ENCODE measurements around the gene GLYR1. TPM values are rescaled to one million over a fixed set of nuclear protein-coding genes. Genes with fewer than 3 reads are reported as not detected.
"Not testable (repeated sequence)": the region's sequence is repeated elsewhere in the genome, so short reads cannot be mapped to it uniquely, and the experiment has no call there.

Gene GLYR1
- total RNA-seq, 1 experiment from 2014 or later = 111 TPM

- intact Hi-C loops (cut with micrococcal nuclease; ENCODE audit: unreplicated experiment) = no loop called here
- Histone ChIP-seq H3K36me3 (ENCODE audit: control insufficient read depth, insufficient read depth, low read length) (no peaks in the 10 kb centered on the region), H3K27ac (ENCODE audit: low read length) (no peak overlapping the region), H3K4me1 (ENCODE audit: control insufficient read depth, insufficient read depth, low read length) (peaks cover 8% of the 10 kb centered on the region; the same call in 1 of the 2 replicates), H3K4me3 (ENCODE audit: low read depth in 2 of 2, low read length in 2 of 2) (no peak overlapping the region), H3K27me3 (ENCODE audit: control insufficient read depth, insufficient read depth, low read length) (no peaks in the 10 kb centered on the region), H3K9me3 (ENCODE audit: control insufficient read depth, insufficient read depth, low read depth, low read length) (no peaks in the 10 kb centered on the region)
- ChIA-PET POLR2A (no interaction called here), CTCF (no interaction called here)
- DNase-seq (ENCODE audit: low read depth, low spot score) (no peak), ATAC-seq (no peak)
- no TSS peak for BruUV-seq (replicated peaks)
- in situ Hi-C loops (cut with HindIII; ENCODE audit: low pct_unique_long_range_greater_than_20kb, low sequenced_read_pairs) = no loop called here
- TF ChIP-seq TCF7L2 (IDR thresholded peaks at IDR 0.05; ENCODE audit: low read depth, low read length) (no peak), POLR2AphosphoS5 (IDR thresholded peaks at IDR 0.05; ENCODE audit: low read depth, low read length) (no peak), SIN3A (IDR thresholded peaks at IDR 0.05; ENCODE audit: borderline replicate concordance, insufficient read depth, low read depth, low read length) (no peak), REST (IDR thresholded peaks at IDR 0.05; ENCODE audit: insufficient read depth in 1 of 2, low read depth in 2 of 2, low read length in 1 of 2) (no peak)
- TF ChIP-seq, protein P1, sequence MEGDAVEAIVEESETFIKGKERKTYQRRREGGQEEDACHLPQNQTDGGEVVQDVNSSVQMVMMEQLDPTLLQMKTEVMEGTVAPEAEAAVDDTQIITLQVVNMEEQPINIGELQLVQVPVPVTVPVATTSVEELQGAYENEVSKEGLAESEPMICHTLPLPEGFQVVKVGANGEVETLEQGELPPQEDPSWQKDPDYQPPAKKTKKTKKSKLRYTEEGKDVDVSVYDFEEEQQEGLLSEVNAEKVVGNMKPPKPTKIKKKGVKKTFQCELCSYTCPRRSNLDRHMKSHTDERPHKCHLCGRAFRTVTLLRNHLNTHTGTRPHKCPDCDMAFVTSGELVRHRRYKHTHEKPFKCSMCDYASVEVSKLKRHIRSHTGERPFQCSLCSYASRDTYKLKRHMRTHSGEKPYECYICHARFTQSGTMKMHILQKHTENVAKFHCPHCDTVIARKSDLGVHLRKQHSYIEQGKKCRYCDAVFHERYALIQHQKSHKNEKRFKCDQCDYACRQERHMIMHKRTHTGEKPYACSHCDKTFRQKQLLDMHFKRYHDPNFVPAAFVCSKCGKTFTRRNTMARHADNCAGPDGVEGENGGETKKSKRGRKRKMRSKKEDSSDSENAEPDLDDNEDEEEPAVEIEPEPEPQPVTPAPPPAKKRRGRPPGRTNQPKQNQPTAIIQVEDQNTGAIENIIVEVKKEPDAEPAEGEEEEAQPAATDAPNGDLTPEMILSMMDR (IDR thresholded peaks at IDR 0.05) = no peak
Observed at GRCh38 chr16:4787068-4787467, 60.0 kb downstream of the GLYR1 start.

GRCh38 chr16:4785758-4786433 lies 61.2 kb downstream of the GLYR1 start:
- H3K4me1 ChIP-seq (ENCODE audit: control insufficient read depth, insufficient read depth, low read length) = peaks cover 8% of the 10 kb centered on the region; the same call in 1 of the 2 replicates
- DNase-seq (ENCODE audit: low read depth, low spot score) = no peak
- intact Hi-C loops (cut with micrococcal nuclease; ENCODE audit: unreplicated experiment) = no loop called here
- BruUV-seq (replicated peaks) = no TSS peak
- no peak overlapping the region for H3K4me3 ChIP-seq (ENCODE audit: low read depth in 2 of 2, low read length in 2 of 2)
- POLR2A ChIA-PET = no interaction called here
- CTCF ChIA-PET = no interaction called here
- TF ChIP-seq TCF7L2 (IDR thresholded peaks at IDR 0.05; ENCODE audit: low read depth, low read length) (no peak), REST (IDR thresholded peaks at IDR 0.05; ENCODE audit: insufficient read depth in 1 of 2, low read depth in 2 of 2, low read length in 1 of 2) (no peak), SIN3A (IDR thresholded peaks at IDR 0.05; ENCODE audit: borderline replicate concordance, insufficient read depth, low read depth, low read length) (no peak), POLR2AphosphoS5 (IDR thresholded peaks at IDR 0.05; ENCODE audit: low read depth, low read length) (no peak)
- TF ChIP-seq, protein P1 (IDR thresholded peaks at IDR 0.05) = no peak
- H3K27me3 ChIP-seq (ENCODE audit: control insufficient read depth, insufficient read depth, low read length) = no peaks in the 10 kb centered on the region
- no peaks in the 10 kb centered on the region for H3K36me3 ChIP-seq (ENCODE audit: control insufficient read depth, insufficient read depth, low read length)
- no peaks in the 10 kb centered on the region for H3K9me3 ChIP-seq (ENCODE audit: control insufficient read depth, insufficient read depth, low read depth, low read length)
- in situ Hi-C loops (cut with HindIII; ENCODE audit: low pct_unique_long_range_greater_than_20kb, low sequenced_read_pairs) = no loop called here
- no peak overlapping the region for H3K27ac ChIP-seq (ENCODE audit: low read length)
- ATAC-seq = no peak

DNA sequence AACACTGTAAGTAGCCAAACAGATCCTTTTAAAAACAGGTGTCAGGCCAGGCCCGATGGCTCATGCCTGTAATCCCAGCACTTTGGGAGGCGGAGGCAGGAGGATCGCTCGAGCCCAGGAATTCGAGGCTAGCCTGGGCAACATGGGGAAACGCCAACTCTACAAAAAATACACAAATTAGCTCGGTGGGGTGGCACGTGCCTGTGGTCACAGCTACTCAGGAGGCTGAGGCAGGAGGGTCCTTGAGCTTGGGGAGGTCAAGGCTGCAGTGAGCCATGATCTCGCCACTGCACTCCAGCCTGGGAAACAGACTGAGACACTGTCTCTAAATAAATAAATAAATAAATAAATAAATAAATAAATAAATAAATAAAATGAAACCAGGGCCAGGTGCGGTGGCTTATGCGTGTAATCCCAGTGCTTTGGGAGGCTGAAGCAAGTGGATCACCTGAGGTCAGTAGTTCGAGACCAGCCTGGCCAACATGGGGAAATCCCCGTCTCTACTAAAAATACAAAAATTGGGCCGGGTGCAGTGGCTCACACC lies 62.6 kb downstream of the GLYR1 start:
- POLR2A ChIA-PET; CTCF ChIA-PET; BruUV-seq (replicated peaks); H3K36me3 ChIP-seq (ENCODE audit: control insufficient read depth, insufficient read depth, low read length); DNase-seq (ENCODE audit: low read depth, low spot score); H3K27ac ChIP-seq (ENCODE audit: low read length); intact Hi-C loops (cut with micrococcal nuclease; ENCODE audit: unreplicated experiment); ATAC-seq; H3K9me3 ChIP-seq (ENCODE audit: control insufficient read depth, insufficient read depth, low read depth, low read length); in situ Hi-C loops (cut with HindIII; ENCODE audit: low pct_unique_long_range_greater_than_20kb, low sequenced_read_pairs); H3K27me3 ChIP-seq (ENCODE audit: control insufficient read depth, insufficient read depth, low read length); H3K4me3 ChIP-seq (ENCODE audit: low read depth in 2 of 2, low read length in 2 of 2): not testable (repeated sequence)
- peaks cover 12% of the 10 kb centered on the region; the same call in 1 of the 2 replicates for H3K4me1 ChIP-seq (ENCODE audit: control insufficient read depth, insufficient read depth, low read length)
